Skeletal muscle tissue (tissue), 4 donors: Measurements from ENCODE around the gene LYL1. TPM values are rescaled to one million over a fixed set of nuclear protein-coding genes. Genes with fewer than 3 reads are reported as not detected.

ENCODE experiments used
- H3K27ac ChIP-seq: one replicate; pipeline ENCODE4 v1.7.0; 2013; ENCODE audit warnings: mild to moderate bottlenecking, low read depth, low read length, inconsistent platforms
- H3K27me3 ChIP-seq, 3 donors: one replicate each; pipeline ENCODE4 v1.7.0; 2013; ENCODE audit warnings: low read length in 3 of 3; ENCODE audit not compliant: control insufficient read depth in 3 of 3, insufficient read depth in 3 of 3
- H3K36me3 ChIP-seq, 3 donors: one replicate each; pipeline ENCODE4 v1.7.0; 2013; ENCODE audit warnings: low read length in 3 of 3; ENCODE audit not compliant: control insufficient read depth in 3 of 3, insufficient read depth in 3 of 3
- H3K4me1 ChIP-seq, 3 donors: one replicate each; pipeline ENCODE4 v1.7.0; 2013; ENCODE audit warnings: low read length in 3 of 3, mild to moderate bottlenecking in 3 of 3; ENCODE audit not compliant: control insufficient read depth in 3 of 3, insufficient read depth in 3 of 3
- H3K4me3 ChIP-seq, 3 donors: one replicate each; pipeline ENCODE4 v1.7.0; 2013; ENCODE audit warnings: low read length in 3 of 3
- H3K9ac ChIP-seq, 3 donors: one replicate each; pipeline ENCODE4 v1.7.0; 2013; ENCODE audit warnings: low read length in 3 of 3, mild to moderate bottlenecking in 3 of 3, moderate library complexity in 2 of 3, low read depth in 1 of 3
- H3K9me3 ChIP-seq, 3 donors: one replicate each; pipeline ENCODE4 v1.7.0; 2013; ENCODE audit warnings: low read length in 3 of 3; ENCODE audit not compliant: control insufficient read depth in 3 of 3
- total RNA-seq: library from RNA; depleted of rRNA; stranded (reverse); fragments of >200 nt; gene quantifications from one replicate; pipeline ENCODE4 v1.2.3, GENCODE V29; 2014
- donor health status: Osteomylitis.

LYL1 gene
- total RNA-seq, 1 donor from 2014 or later, result 13.6 TPM

DNA sequence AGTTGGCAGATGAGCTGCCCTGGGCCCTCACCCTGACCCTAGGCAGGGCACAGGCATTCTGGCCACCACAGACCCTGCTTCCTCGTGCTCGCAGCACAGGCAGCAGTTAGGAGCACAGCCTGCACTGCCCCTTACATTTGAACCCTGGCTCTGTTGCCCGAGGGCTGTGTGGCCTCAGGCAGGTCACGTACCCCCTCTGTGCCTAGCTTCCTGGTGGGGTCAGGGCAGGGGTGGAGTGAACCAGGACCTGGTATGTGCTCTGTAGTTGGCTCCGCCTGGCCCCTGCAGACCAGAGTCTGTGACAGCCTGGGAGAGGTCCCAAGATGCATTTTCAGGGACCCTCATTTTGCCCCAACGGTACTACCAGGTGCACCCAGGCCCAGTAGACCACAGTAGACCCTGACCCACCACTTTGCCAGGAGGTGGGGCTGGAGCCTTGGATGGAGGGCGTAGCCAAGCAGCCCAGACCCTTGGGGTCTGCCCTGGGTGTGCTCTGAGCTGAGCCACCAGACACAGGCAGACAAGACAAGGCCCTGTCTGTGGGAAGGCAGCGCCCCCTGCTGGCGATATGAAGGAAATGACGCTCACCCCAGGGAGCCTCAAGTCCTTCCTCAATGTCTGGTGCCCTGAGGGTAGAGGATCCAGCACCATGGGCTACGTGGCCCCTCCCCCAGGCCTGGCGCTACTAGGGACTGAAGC, 9.1 kb downstream of the LYL1 start:
- peaks cover 12 to 18% (median 18%) of the 10 kb centered on the region in 3 donors for H3K36me3 ChIP-seq
- H3K9ac ChIP-seq, result peak overlapping the region in 1 of 3 donors; percentile 51
- no peaks in the 10 kb centered on the region for H3K9me3 ChIP-seq
- H3K4me1 ChIP-seq, result peaks cover 34 to 55% (median 50%) of the 10 kb centered on the region in 3 donors
- no peak overlapping the region for H3K4me3 ChIP-seq
- H3K27me3 ChIP-seq, result no peaks in the 10 kb centered on the region
- peak overlapping the region; percentile 87 for H3K27ac ChIP-seq

DNA sequence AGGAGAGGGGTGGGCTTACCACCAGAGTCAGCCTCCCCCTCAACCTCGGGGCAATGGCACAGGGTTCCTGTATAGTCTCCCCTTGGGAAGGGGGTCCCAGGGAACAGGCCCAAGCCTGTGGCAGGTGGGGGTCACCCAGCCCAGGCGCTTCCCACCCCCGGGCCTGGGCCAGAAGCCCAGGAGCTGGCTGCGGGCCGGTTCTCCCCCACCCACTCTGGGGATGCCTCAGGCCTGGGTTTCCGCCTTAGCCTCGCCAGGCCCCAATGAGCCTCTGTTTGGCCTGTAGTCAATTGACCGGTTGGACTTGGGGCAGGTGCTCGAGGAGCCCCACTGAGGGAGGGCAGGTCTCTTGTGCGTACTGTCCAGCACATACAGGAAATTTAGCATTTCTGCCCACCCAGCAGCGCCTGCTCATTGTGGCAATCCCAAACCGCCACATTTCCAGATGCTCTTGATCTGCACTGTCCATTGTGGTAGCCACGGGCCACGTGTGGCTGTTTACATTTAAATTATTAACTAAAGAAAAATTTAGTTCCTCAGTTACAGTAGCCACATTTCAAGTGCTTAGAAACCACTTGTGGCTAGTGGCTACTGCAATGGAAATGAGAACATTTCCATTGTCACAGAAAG, 9.9 kb downstream of the LYL1 start:
- peak overlapping the region in 2 of 3 donors; percentile 14 to 60 for H3K9ac ChIP-seq
- H3K27me3 ChIP-seq, result no peaks in the 10 kb centered on the region
- peak overlapping the region; percentile 87 for H3K27ac ChIP-seq
- no peak overlapping the region for H3K4me3 ChIP-seq
- H3K9me3 ChIP-seq, result no peaks in the 10 kb centered on the region
- H3K4me1 ChIP-seq, result peaks cover 34 to 52% (median 50%) of the 10 kb centered on the region in 3 donors
- peaks cover 12 to 18% (median 18%) of the 10 kb centered on the region in 3 donors for H3K36me3 ChIP-seq

DNA sequence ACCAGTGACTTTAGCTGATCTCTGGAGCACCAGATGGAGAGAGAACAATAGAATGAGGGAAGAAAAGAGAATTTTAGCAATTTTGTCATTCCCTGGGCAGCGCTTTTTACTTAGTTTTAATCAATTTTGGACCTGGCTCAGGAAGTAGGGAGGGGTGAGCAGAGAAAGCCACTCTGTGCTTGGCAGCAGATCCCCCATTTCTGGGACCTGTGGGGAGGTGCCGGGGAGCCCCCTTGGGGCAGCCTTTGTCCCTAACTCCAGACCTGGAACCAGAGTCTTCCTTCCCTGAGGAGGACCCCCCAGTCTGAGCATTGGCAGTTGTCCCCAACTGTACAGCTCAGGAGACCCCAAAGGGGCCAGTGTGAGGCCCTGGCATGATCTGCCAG, 10.5 kb downstream of the LYL1 start:
- Histone ChIP-seq H3K27ac (peak overlapping the region; percentile 87), H3K9ac (peak overlapping the region in 2 of 3 donors; percentile 14 to 60), H3K4me1 (peaks cover 34 to 52% (median 50%) of the 10 kb centered on the region in 3 donors), H3K27me3 (no peaks in the 10 kb centered on the region), H3K36me3 (peaks cover 16 to 21% (median 21%) of the 10 kb centered on the region in 3 donors), H3K9me3 (no peaks in the 10 kb centered on the region), H3K4me3 (no peak overlapping the region)

DNA sequence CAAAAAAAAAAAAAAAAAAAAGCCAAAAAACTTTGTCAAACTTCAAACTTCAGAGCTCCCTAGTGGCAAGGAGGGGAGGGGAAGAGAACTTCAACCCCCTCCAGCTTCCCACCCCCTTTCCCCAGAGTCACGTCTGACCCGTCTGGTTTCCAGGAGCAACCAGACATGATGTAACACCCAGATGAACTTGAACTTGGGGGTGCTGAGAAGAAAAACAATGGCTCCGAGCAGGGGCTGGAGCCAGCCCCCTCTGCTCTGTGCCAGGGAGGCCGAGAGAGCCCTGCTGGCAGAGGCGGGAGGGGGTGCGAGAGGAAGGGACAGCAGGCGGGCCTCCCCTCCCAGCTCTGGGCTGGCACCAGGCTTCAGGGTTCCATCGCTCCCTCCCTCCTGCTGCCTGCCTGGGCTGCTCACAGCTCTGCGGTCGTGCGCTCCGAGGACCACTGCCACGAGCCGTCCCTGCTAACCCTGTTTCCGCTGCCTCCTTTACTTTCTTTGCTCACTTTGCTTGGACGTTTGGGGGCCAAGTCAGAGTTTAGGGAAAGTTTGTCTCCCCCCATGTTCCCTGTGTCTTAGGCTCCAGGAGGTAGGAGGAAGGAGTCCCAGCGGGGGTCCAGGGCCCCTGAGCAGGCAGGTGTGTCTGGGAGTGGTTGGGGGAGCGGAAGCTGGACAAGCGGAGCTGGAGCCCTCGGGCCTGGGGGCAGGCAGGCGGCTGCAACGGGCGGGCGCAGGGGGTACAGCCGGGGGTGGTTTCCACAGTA, 11.1 kb downstream of the LYL1 start:
- peaks cover 21 to 27% (median 27%) of the 10 kb centered on the region in 3 donors for H3K36me3 ChIP-seq
- peaks cover 34 to 52% (median 50%) of the 10 kb centered on the region in 3 donors for H3K4me1 ChIP-seq
- peak overlapping the region in 1 of 3 donors; percentile 22 for H3K4me3 ChIP-seq
- no peaks in the 10 kb centered on the region for H3K9me3 ChIP-seq
- no peaks in the 10 kb centered on the region for H3K27me3 ChIP-seq
- H3K27ac ChIP-seq, result peak overlapping the region; percentile 87
- H3K9ac ChIP-seq, result peak overlapping the region in 2 of 3 donors; percentile 33 to 60

DNA sequence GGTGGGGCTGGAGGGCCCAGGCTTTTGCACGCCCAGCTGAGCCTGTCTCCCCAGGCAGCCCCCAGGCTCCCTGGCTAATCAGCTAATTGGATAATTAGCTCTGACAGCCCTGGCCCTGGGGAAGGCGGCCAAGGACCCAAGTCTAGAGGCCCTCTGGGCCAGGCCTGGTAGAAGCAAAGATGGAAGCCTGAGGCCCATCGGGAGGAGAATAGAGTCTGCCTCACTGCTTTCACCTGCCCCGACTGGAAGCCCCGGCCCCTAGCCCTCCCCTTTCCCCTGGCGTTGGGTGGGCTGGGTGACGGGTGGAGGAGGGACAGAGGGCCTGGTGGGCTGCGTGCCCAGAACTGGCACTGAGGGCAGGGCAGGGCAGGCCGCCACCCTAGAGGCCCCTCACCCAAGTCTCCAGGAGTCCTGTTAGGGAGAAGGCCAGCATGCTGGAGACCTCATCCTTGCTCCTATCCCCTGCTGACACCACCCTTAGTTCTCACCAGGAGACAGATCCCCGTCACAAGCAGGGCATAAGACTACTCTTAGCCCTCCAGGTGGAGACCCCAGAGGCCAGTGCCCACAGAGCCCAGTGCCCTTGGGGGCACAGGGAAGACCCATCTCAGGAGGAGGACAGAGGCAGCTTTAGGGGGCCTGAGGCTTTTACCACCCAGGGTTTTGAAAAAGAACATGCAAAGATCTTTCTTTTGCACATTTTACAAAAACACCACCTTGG, 12.0 kb downstream of the LYL1 start:
- Histone ChIP-seq H3K9me3 (no peaks in the 10 kb centered on the region), H3K27ac (peak overlapping the region; percentile 69), H3K4me3 (no peak overlapping the region), H3K36me3 (peaks cover 28 to 33% (median 30%) of the 10 kb centered on the region in 3 donors), H3K4me1 (peaks cover 37 to 56% (median 49%) of the 10 kb centered on the region in 3 donors), H3K9ac (peak overlapping the region in 2 of 3 donors; percentile 6 to 62), H3K27me3 (no peaks in the 10 kb centered on the region)

DNA sequence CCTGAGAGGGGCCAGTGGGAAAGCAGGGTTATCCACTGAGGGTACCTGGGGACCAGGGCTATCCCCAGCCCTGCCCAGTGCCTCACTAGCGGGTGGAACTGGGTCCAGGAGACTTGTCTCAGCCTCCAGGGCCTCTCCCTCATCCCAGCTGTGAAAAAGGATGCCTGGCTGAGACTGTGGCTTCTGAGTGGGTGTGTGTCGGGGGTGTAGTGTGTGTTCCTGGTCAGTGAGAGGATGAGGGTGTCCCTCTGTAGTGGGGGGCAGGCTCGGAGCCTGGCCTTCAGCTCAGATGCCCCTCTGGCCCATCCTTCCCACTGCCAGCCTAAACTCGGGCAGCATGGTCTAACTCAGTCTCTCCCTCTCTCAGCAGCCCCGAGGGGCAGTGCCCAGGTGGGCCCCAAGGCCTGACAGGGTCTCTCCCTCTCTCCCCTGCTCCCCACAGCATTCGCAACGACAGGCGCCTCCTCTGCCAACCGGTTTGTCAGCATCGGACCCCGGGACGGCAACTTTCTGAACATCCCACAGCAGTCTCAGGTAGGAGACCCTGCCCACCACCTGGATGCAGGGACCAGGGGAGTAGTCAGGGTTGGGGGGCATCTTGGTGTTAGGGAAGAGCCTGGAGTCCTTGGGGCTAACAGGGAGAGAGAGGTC, 12.7 kb downstream of the LYL1 start:
- H3K4me1 ChIP-seq, result peaks cover 37 to 62% (median 56%) of the 10 kb centered on the region in 3 donors
- H3K36me3 ChIP-seq, result peaks cover 32 to 38% (median 34%) of the 10 kb centered on the region in 3 donors
- H3K9ac ChIP-seq, result peak overlapping the region in 2 of 3 donors; percentile 38 to 62

DNA sequence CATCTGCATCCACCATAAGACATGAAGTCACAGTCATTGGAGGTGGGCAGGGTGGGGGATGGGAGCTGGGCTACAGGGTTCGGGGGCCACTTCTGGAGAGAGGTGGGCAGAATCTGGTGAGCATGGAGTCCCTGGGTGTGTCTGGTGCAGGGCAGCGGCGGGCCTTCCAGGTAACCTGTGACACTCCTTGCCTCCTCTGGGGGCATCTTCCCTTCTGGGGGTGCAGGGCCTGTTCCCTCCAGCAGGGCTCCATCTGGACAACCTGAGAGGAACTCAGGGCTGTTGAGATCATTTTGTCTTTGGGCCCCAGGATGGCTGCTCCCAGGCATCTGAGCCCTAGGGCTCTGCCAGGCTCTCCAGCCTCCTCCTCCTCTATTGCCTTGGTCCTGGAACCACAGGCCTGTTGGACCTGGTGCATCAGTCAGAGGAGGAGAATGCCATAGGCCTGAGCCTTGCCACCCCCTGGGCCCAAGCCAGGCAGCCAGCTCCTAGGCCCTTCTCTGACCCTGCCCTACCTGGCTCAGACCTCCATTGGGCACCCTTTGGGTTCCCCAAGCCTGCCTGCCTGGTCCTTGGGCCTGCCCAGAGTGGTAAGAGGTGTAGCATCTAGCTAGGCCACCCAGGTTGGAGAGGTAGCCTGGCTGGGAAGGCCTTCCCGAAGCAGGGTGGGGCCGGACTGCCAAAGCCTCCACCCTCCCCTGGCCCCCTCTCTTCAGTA, 13.4 kb downstream of the LYL1 start:
- H3K9me3 ChIP-seq, result no peaks in the 10 kb centered on the region
- H3K9ac ChIP-seq, result peak overlapping the region in 2 of 3 donors; percentile 38 to 45
- peaks cover 29 to 40% (median 34%) of the 10 kb centered on the region in 3 donors for H3K36me3 ChIP-seq
- no peaks in the 10 kb centered on the region for H3K27me3 ChIP-seq
- peaks cover 36 to 58% (median 57%) of the 10 kb centered on the region in 3 donors for H3K4me1 ChIP-seq
- no peak overlapping the region for H3K4me3 ChIP-seq
- H3K27ac ChIP-seq, result peak overlapping the region; percentile 69

More for the DNA sequence above, 12.7 kb downstream of the LYL1 start:
- Histone ChIP-seq H3K4me3 (no peak overlapping the region), H3K9me3 (no peaks in the 10 kb centered on the region), H3K27ac (peak overlapping the region; percentile 69), H3K27me3 (no peaks in the 10 kb centered on the region)

DNA sequence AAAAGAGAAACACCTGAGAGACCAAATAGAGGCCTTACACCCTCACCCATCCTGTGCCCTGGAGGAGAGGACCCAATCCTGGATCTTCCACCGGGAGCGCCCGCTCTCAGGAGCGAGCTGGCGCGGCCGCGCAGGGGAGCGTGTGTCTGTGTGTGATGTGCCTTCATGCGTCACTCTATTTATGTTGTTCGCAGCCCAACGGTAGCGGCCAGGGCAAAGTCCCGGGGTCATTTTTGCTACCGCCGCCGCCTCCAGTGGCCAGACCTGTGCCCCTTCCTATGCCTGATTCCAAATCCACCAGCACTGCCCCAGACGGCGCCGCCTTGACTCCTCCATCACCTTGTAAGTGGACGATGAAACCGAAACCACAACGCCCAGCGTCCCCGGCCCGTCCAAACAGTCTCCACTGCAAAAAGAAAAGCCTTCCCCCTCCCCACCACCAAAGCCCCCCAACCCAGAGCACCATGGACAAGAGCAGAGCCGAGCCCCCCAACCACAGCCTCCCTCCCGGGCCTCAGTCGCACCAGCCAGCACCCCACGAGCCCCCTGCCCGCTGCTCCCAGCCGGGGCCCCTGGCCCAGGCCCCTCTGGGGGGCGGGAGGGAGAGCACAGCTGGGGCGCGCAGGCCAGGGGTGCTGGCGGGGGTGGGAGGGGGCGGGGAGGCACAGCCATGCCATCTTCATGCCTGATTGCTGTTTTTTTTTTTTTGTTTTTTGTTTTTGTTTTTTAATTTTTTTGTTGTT, 14.7 kb downstream of the LYL1 start:
- H3K9me3 ChIP-seq, result no peaks in the 10 kb centered on the region
- no peaks in the 10 kb centered on the region for H3K27me3 ChIP-seq
- H3K27ac ChIP-seq, result no peak overlapping the region
- H3K4me1 ChIP-seq, result peaks cover 30 to 54% (median 48%) of the 10 kb centered on the region in 3 donors
- H3K9ac ChIP-seq, result no peak overlapping the region
- H3K36me3 ChIP-seq, result peaks cover 33 to 51% (median 41%) of the 10 kb centered on the region in 3 donors
- no peak overlapping the region for H3K4me3 ChIP-seq
